Stomach smooth muscle (tissue), 2 donors: ENCODE measurements around the gene SELENOO.

Source experiments
- H3K27ac ChIP-seq: one replicate; pipeline ENCODE4 v1.7.0; 2013; ENCODE audit warnings: mild to moderate bottlenecking, low read length, inconsistent platforms
- H3K27me3 ChIP-seq, 2 donors: one replicate each; pipeline ENCODE4 v1.7.0; 2013; ENCODE audit warnings: low read length in 2 of 2; ENCODE audit not compliant: insufficient read depth in 2 of 2, control insufficient read depth in 1 of 2
- H3K36me3 ChIP-seq, 2 donors: one replicate each; pipeline ENCODE4 v1.7.0; 2013; ENCODE audit warnings: low read length in 2 of 2; ENCODE audit not compliant: control insufficient read depth in 2 of 2, insufficient read depth in 2 of 2
- H3K4me1 ChIP-seq: one replicate; pipeline ENCODE4 v1.7.0; 2013; ENCODE audit warnings: low read length; ENCODE audit not compliant: control insufficient read depth, insufficient read depth
- H3K4me3 ChIP-seq, 2 donors: one replicate each; pipeline ENCODE4 v1.7.0; 2013; ENCODE audit warnings: low read length in 2 of 2
- H3K9ac ChIP-seq, 2 donors: one replicate each; pipeline ENCODE4 v1.7.0; 2013; ENCODE audit warnings: low read length in 2 of 2, mild to moderate bottlenecking in 1 of 2
- H3K9me3 ChIP-seq, 2 donors: one replicate each; pipeline ENCODE4 v1.7.0; 2013; ENCODE audit warnings: low read length in 2 of 2; ENCODE audit not compliant: control insufficient read depth in 2 of 2
- donor health status: healthy.
- donor health status: Pancreatic carcinoma.

SELENOO gene

DNA sequence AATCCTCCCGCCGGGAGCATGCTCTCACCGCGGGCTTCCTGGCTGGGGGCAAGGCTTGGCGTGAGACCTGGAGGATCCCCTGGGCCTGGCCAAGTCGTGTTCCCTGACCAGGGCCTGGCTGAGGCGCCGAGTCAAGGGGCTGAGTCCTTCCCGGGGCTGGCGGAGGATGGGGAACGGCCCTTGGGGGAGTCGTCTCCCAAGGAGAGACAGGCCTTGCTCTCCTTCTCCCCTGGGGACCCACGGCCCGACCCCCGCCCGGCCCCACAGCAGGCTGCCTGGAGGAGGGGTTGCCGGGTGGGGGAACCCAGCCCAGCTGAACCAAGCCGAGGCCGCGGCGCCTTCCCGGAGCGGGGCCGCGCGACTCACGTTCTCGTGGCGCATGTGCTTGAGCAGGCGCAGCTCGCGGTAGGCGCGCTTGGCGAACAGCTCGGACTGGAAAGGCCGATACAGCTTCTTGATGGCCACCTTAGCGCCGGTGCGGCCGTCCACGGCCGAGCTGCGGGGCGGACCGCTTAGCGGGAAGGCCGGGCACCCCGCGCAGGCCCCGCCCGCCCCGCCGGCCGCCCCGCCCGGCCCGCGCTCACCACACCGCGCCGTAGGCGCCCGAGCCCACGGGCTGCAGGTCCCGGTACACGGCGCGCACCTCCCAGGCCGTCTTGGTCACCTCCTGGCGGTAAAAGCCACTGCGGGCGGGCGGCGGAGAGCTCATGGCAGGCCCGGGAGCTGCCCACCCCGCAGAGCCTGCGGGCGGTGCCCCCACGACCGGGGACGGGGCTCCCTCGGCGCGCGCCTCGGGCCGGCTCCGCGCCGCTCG is 60.2 kb downstream of the SELENOO start:
- Histone ChIP-seq H3K9me3 (no peaks in the 10 kb centered on the region), H3K4me3 (peak overlapping the region; percentile 40 to 69), H3K27me3 (peaks cover 2 to 13% of the 10 kb centered on the region in 2 donors), H3K4me1 (peaks cover 20% of the 10 kb centered on the region), H3K9ac (peak overlapping the region; percentile 51 to 67), H3K36me3 (no peaks in the 10 kb centered on the region), H3K27ac (peak overlapping the region; percentile 31)

- Histone ChIP-seq H3K9me3 (no peaks in the 10 kb centered on the region), H3K4me3 (peak within 1 kb of the TSS; percentile 40 to 69), H3K27me3 (peaks cover 2 to 13% of the 10 kb centered on the region in 2 donors), H3K9ac (peak within 1 kb of the TSS; percentile 51 to 67), H3K27ac (peak within 1 kb of the TSS; percentile 31), H3K4me1 (peaks cover 25% of the 10 kb centered on the region), H3K36me3 (no peaks in the 10 kb centered on the region)
Measured at GRCh38 chr22:50261615-50262459, 61.0 kb downstream of the SELENOO start, which contains the start of gene MAPK12. Gene MAPK12 (minus strand): TSS chr22:50261683. CDS start chr22:50261509, 174 bp downstream.

GRCh38 chr22:50262460-50262911 is 61.7 kb downstream of the SELENOO start:
- no peaks in the 10 kb centered on the region for H3K9me3 ChIP-seq
- no peaks in the 10 kb centered on the region for H3K36me3 ChIP-seq
- no peak overlapping the region for H3K27ac ChIP-seq
- no peak overlapping the region for H3K4me3 ChIP-seq
- peaks cover 31% of the 10 kb centered on the region for H3K4me1 ChIP-seq
- peaks cover 2 to 13% of the 10 kb centered on the region in 2 donors for H3K27me3 ChIP-seq
- no peak overlapping the region for H3K9ac ChIP-seq

GRCh38 chr22:50262973-50263617 is 62.3 kb downstream of the SELENOO start:
- Histone ChIP-seq H3K4me1 (peaks cover 33% of the 10 kb centered on the region), H3K27ac (no peak overlapping the region), H3K27me3 (peaks cover 2 to 13% of the 10 kb centered on the region in 2 donors), H3K4me3 (no peak overlapping the region), H3K36me3 (no peaks in the 10 kb centered on the region), H3K9ac (no peak overlapping the region), H3K9me3 (no peaks in the 10 kb centered on the region)

DNA sequence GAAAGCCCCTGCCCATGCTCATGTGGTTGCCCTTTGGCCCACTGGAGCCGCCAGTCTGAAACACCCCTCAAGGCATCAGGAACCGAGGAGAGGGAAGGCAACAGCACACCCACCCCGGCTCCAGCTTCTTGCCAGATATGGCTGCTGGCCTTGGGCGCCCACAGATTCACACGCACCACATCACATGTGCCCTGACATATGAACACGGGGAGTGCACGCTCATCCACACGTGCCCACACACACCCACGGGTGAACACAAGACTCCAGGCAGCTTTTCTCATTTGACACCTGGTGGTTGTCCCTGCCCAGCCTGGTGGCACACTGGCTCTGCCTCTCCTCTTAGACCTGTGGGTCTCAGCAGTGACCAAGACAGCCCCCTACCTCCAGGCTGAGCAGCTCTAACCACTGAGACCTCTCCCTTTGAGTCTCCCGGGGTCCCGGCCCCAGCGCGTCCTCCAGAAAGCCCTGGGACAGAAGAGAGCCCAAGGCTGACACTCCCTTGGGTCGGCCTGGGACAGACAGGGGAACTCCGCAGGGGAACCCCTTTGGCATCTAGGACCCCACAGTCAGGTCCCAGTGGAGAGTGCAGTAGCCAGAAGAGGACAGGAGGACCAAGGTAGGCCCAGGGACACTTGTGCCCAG is 63.4 kb downstream of the SELENOO start:
- H3K27me3 ChIP-seq = peaks cover 2 to 13% of the 10 kb centered on the region in 2 donors
- no peak overlapping the region for H3K9ac ChIP-seq
- H3K4me3 ChIP-seq = no peak overlapping the region
- no peaks in the 10 kb centered on the region for H3K36me3 ChIP-seq
- no peaks in the 10 kb centered on the region for H3K9me3 ChIP-seq
- no peak overlapping the region for H3K27ac ChIP-seq
- peaks cover 43% of the 10 kb centered on the region for H3K4me1 ChIP-seq

DNA sequence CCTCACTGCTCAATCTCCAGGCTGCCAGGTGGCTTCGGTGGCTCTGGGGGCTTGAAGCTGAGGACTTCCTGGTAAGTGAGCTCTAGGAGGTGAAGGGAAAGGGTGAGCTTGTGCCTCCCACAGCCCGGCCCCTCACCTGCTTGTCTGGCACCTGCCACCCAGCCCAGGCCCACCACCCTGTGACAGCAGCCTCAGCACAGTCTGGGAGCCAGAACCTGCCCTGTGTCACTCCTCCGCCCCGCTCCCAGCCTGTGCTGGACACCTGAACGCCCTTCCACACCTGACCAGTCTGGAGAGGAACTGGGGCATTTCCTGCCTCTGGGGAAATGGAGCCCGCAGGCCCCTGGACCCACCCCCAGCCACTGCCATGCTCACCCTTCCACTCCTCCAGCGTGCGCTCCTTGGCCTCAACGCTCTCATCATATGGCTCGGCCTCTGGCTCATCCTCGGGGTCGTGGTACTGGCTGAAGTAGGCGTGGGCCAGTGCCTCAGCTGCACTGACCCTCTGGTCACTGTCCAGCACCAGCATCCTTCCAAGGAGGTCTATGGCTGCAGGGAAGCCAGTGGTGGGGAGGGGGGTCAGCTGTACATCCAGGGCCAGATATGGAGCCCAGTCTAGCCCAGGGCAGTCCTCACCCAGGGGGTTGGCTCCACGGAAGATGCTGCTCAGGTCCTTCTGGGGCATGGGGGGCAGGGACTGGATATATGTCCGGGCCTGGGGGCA is 64.3 kb downstream of the SELENOO start:
- Histone ChIP-seq H3K27ac (no peak overlapping the region), H3K4me3 (no peak overlapping the region), H3K4me1 (peaks cover 46% of the 10 kb centered on the region), H3K9ac (no peak overlapping the region), H3K36me3 (no peaks in the 10 kb centered on the region), H3K9me3 (no peaks in the 10 kb centered on the region), H3K27me3 (peaks cover 2 to 13% of the 10 kb centered on the region in 2 donors)

DNA sequence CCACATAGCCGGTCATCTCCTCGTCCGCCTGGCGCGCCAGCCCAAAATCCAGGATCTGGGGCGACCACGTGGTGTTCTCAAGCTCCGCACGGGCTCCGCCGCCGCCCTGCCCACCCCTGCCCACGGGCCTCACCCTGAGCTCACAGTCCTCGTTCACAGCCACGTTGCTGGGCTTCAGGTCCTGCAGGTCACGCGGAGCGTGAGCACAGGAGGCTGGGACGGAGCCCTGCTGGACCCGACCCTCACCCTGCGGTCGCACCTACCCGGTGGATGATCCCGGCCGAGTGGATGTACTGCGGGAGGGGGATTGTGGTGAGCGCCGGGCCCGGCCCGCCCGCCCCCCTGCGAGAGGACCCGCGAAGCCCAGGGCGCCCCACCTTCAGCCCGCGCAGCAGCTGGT is 66.2 kb downstream of the SELENOO start:
- peaks cover 49% of the 10 kb centered on the region for H3K4me1 ChIP-seq
- peak overlapping the region in 1 of 2 donors; percentile 58 for H3K4me3 ChIP-seq
- no peaks in the 10 kb centered on the region for H3K36me3 ChIP-seq
- H3K9me3 ChIP-seq = no peaks in the 10 kb centered on the region
- H3K27ac ChIP-seq = no peak overlapping the region
- peaks cover 2 to 19% of the 10 kb centered on the region in 2 donors for H3K27me3 ChIP-seq
- H3K9ac ChIP-seq = no peak overlapping the region
